ENCODE data around the gene ERFL.

- TF ChIP-seq CTCF (IDR thresholded peaks at IDR 0.05 in 8 of 11, conservative IDR thresholded peaks at IDR 0.05 in 3 of 11) (no peak), POLR2A (IDR thresholded peaks at IDR 0.05) (no peak), POLR2AphosphoS5 (IDR thresholded peaks at IDR 0.05) (no peak)
These were observed 8.2 kb upstream of the ERFL start for GRCh38 chr19:41936416-41936850.
